ENCODE results near the gene HBA2.
"Not testable (repeated sequence)": the region's sequence is repeated elsewhere in the genome, so short reads cannot be mapped to it uniquely, and the experiment has no call there.

Gene HBA2

DNA sequence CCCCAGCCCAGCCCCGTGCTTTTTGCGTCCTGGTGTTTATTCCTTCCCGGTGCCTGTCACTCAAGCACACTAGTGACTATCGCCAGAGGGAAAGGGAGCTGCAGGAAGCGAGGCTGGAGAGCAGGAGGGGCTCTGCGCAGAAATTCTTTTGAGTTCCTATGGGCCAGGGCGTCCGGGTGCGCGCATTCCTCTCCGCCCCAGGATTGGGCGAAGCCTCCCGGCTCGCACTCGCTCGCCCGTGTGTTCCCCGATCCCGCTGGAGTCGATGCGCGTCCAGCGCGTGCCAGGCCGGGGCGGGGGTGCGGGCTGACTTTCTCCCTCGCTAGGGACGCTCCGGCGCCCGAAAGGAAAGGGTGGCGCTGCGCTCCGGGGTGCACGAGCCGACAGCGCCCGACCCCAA lies 3.3 kb downstream of the HBA2 start:
- DNase-seq: not testable (repeated sequence)

- not testable (repeated sequence) for DNase-seq
Measured at GRCh38 chr16:176477-177382, 4.1 kb downstream of the HBA2 start, which contains the start of gene HBA1. TSS of gene HBA1 (plus strand) at chr16:176680. CDS start at chr16:176717, 37 bp downstream.

DNA sequence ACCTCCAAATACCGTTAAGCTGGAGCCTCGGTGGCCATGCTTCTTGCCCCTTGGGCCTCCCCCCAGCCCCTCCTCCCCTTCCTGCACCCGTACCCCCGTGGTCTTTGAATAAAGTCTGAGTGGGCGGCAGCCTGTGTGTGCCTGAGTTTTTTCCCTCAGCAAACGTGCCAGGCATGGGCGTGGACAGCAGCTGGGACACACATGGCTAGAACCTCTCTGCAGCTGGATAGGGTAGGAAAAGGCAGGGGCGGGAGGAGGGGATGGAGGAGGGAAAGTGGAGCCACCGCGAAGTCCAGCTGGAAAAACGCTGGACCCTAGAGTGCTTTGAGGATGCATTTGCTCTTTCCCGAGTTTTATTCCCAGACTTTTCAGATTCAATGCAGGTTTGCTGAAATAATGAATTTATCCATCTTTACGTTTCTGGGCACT lies 4.7 kb downstream of the HBA2 start:
- DNase-seq: no peak

GRCh38 chr16:177981-178667 lies 5.4 kb downstream of the HBA2 start:
- no peak for DNase-seq

GRCh38 chr16:178668-179015 lies 6.0 kb downstream of the HBA2 start:
- no peak for DNase-seq

GRCh38 chr16:179211-180092 lies 6.8 kb downstream of the HBA2 start:
- no peak for DNase-seq

DNA sequence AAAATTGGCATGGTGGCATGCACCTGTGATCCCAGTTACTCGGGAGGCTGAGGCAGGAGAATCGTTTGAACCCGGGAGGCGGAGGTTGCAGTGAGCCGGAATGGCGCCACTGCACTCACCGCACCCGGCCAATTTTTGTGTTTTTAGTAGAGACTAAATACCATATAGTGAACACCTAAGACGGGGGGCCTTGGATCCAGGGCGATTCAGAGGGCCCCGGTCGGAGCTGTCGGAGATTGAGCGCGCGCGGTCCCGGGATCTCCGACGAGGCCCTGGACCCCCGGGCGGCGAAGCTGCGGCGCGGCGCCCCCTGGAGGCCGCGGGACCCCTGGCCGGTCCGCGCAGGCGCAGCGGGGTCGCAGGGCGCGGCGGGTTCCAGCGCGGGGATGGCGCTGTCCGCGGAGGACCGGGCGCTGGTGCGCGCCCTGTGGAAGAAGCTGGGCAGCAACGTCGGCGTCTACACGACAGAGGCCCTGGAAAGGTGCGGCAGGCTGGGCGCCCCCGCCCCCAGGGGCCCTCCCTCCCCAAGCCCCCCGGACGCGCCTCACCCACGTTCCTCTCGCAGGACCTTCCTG lies 7.5 kb downstream of the HBA2 start, which contains the start of gene HBQ1:
Gene HBQ1, plus strand, starts transcription at position 359 of the 575 bp plus-strand sequence. Its CDS starts 28 bp downstream, at position 387.
- peak in 1 of 2 experiments; percentile 66 for DNase-seq

DNA sequence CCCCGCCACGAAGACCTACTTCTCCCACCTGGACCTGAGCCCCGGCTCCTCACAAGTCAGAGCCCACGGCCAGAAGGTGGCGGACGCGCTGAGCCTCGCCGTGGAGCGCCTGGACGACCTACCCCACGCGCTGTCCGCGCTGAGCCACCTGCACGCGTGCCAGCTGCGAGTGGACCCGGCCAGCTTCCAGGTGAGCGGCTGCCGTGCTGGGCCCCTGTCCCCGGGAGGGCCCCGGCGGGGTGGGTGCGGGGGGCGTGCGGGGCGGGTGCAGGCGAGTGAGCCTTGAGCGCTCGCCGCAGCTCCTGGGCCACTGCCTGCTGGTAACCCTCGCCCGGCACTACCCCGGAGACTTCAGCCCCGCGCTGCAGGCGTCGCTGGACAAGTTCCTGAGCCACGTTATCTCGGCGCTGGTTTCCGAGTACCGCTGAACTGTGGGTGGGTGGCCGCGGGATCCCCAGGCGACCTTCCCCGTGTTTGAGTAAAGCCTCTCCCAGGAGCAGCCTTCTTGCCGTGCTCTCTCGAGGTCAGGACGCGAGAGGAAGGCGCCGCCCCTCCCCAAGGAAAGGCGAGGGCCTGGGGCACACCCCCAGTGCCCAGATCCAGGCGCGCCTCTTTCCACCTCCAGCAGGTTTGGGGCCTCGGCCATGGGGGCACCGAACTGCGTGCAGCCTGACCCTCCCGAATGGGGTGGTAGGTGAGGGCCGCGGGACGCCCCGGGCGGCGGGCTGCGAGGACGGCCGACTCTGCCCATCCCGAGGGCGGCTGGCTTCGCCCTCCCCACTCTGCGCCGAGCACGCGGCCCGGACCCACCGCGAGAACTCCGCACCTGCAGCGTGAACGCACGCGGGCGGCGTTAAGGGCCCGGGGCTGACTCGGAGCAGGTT lies 8.2 kb downstream of the HBA2 start:
- DNase-seq: peak; percentile 6 to 80

GRCh38 chr16:181565-182021 lies 8.9 kb downstream of the HBA2 start:
- no peak for DNase-seq

DNA sequence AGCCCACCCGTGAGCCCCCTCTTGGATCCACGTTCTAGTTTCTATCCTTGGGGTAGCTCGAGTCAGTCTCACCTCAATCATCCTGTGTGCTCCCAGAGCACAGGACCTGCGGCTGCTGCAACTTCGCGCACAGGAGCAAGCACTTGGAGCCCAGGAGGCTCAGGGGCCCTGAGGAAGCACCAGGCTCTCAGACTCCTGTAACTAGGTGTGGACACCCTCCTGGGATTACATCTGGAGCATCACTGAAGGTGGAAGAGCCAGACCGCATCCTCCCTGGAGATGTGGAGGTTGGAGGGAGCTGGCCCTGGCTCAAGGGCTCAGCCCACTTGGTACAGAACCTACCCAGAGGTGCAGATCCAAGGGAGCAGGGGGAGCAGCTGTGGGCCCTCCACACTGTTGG lies 10.3 kb downstream of the HBA2 start:
- no peak for DNase-seq

- no peak for DNase-seq
Measured at GRCh38 chr16:185213-185612, 12.5 kb downstream of the HBA2 start.

DNA sequence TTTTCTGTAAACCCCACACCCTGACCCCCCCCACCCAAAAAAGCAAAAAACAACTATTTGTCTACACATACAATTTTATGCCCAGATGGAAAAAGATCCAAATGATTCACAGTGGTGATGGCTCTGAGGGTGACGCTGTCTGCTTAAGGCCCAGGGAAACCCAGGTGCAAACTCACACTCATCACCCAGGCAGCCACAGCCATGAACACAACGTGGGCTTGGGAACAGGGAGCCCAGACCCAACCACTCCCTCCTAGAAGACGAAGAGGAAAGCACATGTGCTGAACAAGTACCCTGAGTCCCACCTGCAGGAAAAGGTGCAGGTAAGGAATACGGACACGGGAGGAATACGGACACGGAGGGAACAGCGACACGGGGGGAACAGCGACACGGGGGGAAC lies 13.0 kb downstream of the HBA2 start:
- DNase-seq: no peak

- DNase-seq: no peak
Measured at GRCh38 chr16:187330-187729, 14.7 kb downstream of the HBA2 start.

DNA sequence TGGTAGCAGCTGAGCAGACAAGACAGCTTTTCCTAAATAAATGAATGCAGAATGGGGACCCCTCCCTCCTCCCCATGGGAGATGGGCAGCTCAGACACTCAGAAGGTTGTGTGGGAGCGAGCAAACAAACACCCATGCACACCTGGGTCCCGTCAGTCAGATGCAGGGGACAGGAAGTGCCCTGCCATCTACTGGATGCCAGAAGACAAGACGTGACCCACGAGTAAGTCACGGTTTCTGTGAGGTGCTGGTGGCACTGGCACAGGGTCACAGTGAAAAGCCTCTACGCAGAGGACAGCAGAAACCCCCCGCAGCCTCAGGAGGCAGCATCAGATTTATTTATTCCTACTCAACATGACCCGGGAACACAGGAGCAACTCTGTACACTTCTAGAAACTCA lies 16.0 kb downstream of the HBA2 start:
- DNase-seq: no peak

DNA sequence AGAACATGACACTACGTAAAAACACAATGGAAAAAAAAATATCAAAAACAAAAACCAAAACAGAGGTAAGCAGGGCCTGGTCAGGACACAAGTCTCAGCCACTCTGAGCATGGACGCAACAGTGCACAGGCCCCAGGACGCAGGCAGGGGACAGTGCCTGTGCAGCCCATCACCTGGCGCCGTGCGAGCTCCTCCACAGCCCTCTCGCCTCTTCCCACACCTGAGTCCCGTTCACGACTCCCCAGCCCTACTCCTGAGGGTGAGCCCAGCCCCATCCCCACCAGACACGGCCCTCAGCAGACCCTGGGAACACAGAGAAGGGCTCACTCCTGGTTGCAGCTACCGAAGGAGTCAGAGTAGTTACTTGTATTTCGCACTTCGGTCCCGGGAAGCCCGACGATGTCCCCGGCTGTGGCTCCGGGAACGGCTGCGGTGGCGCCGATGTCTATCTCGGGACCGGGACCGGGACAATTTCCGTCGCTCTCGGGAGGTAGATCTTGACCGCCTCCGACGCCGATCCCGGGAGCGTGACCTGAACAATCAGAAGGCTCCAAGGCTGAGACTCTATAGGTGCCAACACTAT lies 17.0 kb downstream of the HBA2 start:
- DNase-seq: no peak

DNA sequence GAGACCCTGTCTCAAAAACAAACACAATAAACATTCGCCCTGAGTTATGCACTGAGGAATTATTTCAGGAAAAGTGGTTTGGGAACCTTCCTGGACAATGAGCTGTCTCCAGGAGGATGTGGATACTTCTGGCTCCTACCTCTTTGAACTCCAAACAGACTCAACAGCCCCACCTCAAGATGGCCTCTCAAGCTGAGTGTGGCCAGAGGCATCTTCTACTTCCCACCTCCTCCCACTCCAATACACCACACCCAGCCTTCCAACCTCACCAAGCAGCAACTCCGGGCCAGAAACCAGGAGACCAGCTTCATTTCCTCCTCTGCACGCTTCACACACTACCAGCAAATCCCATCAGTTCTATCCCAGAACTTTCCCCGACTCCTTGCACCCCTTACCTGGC lies 19.2 kb downstream of the HBA2 start:
- no peak for DNase-seq

- DNase-seq: no peak
Measured at GRCh38 chr16:192686-193085, 20.0 kb downstream of the HBA2 start.

GRCh38 chr16:193441-193840 lies 20.8 kb downstream of the HBA2 start:
- no peak for DNase-seq

DNA sequence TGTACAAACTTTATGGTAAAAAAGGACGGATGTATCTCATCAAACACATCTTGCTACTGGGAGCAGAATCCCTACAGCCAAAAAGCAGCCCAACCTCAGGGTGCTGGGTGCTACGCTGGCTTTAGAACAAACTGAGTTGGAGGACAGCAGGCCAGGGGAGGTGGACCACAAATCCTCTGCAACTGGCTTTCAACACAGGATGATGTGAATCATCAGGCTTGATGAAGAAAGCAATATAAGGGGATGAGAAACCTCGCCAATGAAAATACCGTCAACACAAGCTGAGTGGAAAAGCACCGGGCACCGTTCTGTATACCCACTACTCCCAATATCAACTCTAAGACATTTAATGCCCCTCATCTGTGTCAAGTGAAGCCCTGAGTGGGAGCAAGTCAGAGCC lies 21.8 kb downstream of the HBA2 start:
- no peak for DNase-seq

- DNase-seq: no peak
Measured at GRCh38 chr16:200388-200787, 27.7 kb downstream of the HBA2 start.

GRCh38 chr16:203246-203645 lies 30.6 kb downstream of the HBA2 start:
- no peak for DNase-seq
